Endodermal cell (in vitro differentiated cells): ENCODE measurements around the gene SECISBP2. TPM values are rescaled to one million over a fixed set of nuclear protein-coding genes. Genes with fewer than 3 reads are reported as not detected.
A peak's percentile ranks its signal among the peaks of the same experiment; 100 is the strongest.

Experiments used
- DNase-seq: peaks from one replicate; pipeline ENCODE4 v3.0.0-alpha.2; 2017
- H3K27ac ChIP-seq: 2 replicates; pipeline ENCODE4 v1.5.1; 2013; ENCODE audit warnings: mild to moderate bottlenecking, low read depth, low read length, moderate library complexity
- H3K27me3 ChIP-seq: 2 replicates; pipeline ENCODE4 v1.6.1; 2013; ENCODE audit warnings: mild to moderate bottlenecking, low read length, moderate library complexity; ENCODE audit not compliant: insufficient read depth, control insufficient read depth, poor library complexity, severe bottlenecking
- H3K36me3 ChIP-seq: 2 replicates; pipeline ENCODE4 v1.7.0; 2013; ENCODE audit warnings: mild to moderate bottlenecking, low read length, moderate library complexity; ENCODE audit not compliant: control insufficient read depth, insufficient read depth
- H3K4me1 ChIP-seq: one replicate; pipeline ENCODE4 v1.7.0; 2013; ENCODE audit warnings: low read length; ENCODE audit not compliant: control insufficient read depth, insufficient read depth
- H3K4me3 ChIP-seq: 2 replicates; pipeline ENCODE4 v1.5.1; 2013; ENCODE audit warnings: mild to moderate bottlenecking, low read length, moderate library complexity
- H3K9ac ChIP-seq: 2 replicates; pipeline ENCODE4 v1.6.1; 2013; ENCODE audit warnings: mild to moderate bottlenecking, low read length, moderate library complexity; ENCODE audit not compliant: poor library complexity, severe bottlenecking; ENCODE audit errors: extremely low read depth
- H3K9me3 ChIP-seq: 2 replicates; pipeline ENCODE4 v1.6.1; 2013; ENCODE audit warnings: mild to moderate bottlenecking, low read length, moderate library complexity; ENCODE audit not compliant: control insufficient read depth
- H3K27ac Mint-ChIP-seq: 2 replicates; pipeline ENCODE4 v1.8.0; 2020; ENCODE audit warnings: mixed read lengths
- H3K27me3 Mint-ChIP-seq: 2 replicates; pipeline ENCODE4 v1.8.0; 2021; ENCODE audit warnings: mild to moderate bottlenecking, mixed read lengths; ENCODE audit not compliant: insufficient read depth
- H3K36me3 Mint-ChIP-seq: 2 replicates; pipeline ENCODE4 v1.8.0; 2020; ENCODE audit warnings: low read depth, mixed read lengths
- H3K4me1 Mint-ChIP-seq: 2 replicates; pipeline ENCODE4 v1.8.0; 2020; ENCODE audit warnings: mixed read lengths
- H3K4me3 Mint-ChIP-seq: 2 replicates; pipeline ENCODE4 v1.8.0; 2020; ENCODE audit warnings: mild to moderate bottlenecking, moderate library complexity, mixed read lengths
- H3K9me3 Mint-ChIP-seq: 2 replicates; pipeline ENCODE4 v1.8.0; 2020; ENCODE audit warnings: mild to moderate bottlenecking, mixed read lengths
- CTCF ChIP-seq: fragments of 200-600 bp; sonication (generic); conservative IDR thresholded peaks from 2 replicates; pipeline ENCODE4 v1.5.0; 2021; ENCODE audit warnings: antibody characterized with exemption, mild to moderate bottlenecking
- WGBS, 2 experiments: methylation state at CpG; one replicate each; pipeline versions ENCODE4 v1.1.5 to v1.1.7; 2013; ENCODE audit warnings: missing lambda C conversion rate in 2 of 2, mixed read lengths in 1 of 2; ENCODE audit not compliant: insufficient coverage in 1 of 2, insufficient read length in 1 of 2; 5-methylcytosine and 5-hydroxymethylcytosine counted together
- total RNA-seq, 2 donors: library from RNA; stranded (reverse); fragmentation: NEBNext Ultra II Directional in 1 of 2; extraction: Animal tissue kit (Norgen Biotek cat#: 25700) in 1 of 2; gene quantifications; 2 replicates in 1 of 2; 3 replicates in 1 of 2; pipeline ENCODE4 v1.2.1, GENCODE V29; 2021

The SECISBP2 gene
- total RNA-seq, 2 donors from 2014 or later: 55.7 to 56.0 TPM

- peak overlapping the region; percentile 91 for H3K4me3 ChIP-seq
- peaks cover 7% of the 10 kb centered on the region for H3K4me1 ChIP-seq
- H3K9ac ChIP-seq: peak overlapping the region; percentile 91
- DNase-seq: no peak
- peak; percentile 5 for TF ChIP-seq CTCF
- H3K9me3 Mint-ChIP-seq: no peaks in the 10 kb centered on the region
- H3K27me3 ChIP-seq: no peaks in the 10 kb centered on the region
- peaks cover 29% of the 10 kb centered on the region for H3K4me1 Mint-ChIP-seq
- 27 to 42% methylated on average over 4 to 13 of the region's 13 CpGs for WGBS, 2 experiments
- no peaks in the 10 kb centered on the region for H3K27me3 Mint-ChIP-seq
- H3K27ac ChIP-seq: peak overlapping the region; percentile 100
- H3K4me3 Mint-ChIP-seq: peak overlapping the region; percentile 76
- H3K9me3 ChIP-seq: no peaks in the 10 kb centered on the region
- H3K36me3 Mint-ChIP-seq: peaks cover 43% of the 10 kb centered on the region
- H3K36me3 ChIP-seq: peaks cover 51% of the 10 kb centered on the region
- peak overlapping the region; percentile 97 for H3K27ac Mint-ChIP-seq
Observed at GRCh38 chr9:89319015-89319905, 960 bp downstream of the SECISBP2 start.

- no peak overlapping the region for H3K9ac ChIP-seq
- no peak overlapping the region for H3K4me3 ChIP-seq
- WGBS, 2 experiments: 70 to 93% methylated on average over 2 to 4 of the region's 4 CpGs
- Mint-ChIP-seq H3K36me3 (peaks cover 32% of the 10 kb centered on the region), H3K27me3 (no peaks in the 10 kb centered on the region), H3K9me3 (no peaks in the 10 kb centered on the region), H3K4me3 (no peak overlapping the region), H3K4me1 (peaks cover 21% of the 10 kb centered on the region), H3K27ac (peak overlapping the region; percentile 46)
- H3K4me1 ChIP-seq: no peaks in the 10 kb centered on the region
- DNase-seq: no peak
- H3K27me3 ChIP-seq: no peaks in the 10 kb centered on the region
- TF ChIP-seq CTCF: no peak
- H3K27ac ChIP-seq: no peak overlapping the region
- H3K36me3 ChIP-seq: peaks cover 40% of the 10 kb centered on the region
- H3K9me3 ChIP-seq: no peaks in the 10 kb centered on the region
Observed at GRCh38 chr9:89323390-89323789, 5.1 kb downstream of the SECISBP2 start.

GRCh38 chr9:89325733-89326132 lies 7.4 kb downstream of the SECISBP2 start:
- H3K36me3 ChIP-seq: peaks cover 52% of the 10 kb centered on the region
- H3K27ac ChIP-seq: no peak overlapping the region
- H3K36me3 Mint-ChIP-seq: peaks cover 40% of the 10 kb centered on the region
- no peaks in the 10 kb centered on the region for H3K9me3 ChIP-seq
- no peaks in the 10 kb centered on the region for H3K27me3 Mint-ChIP-seq
- no peak for DNase-seq
- H3K4me3 Mint-ChIP-seq: no peak overlapping the region
- no peaks in the 10 kb centered on the region for H3K4me1 ChIP-seq
- 89 to 93% methylated on average over 3 of the region's 3 CpGs for WGBS, 2 experiments
- H3K9ac ChIP-seq: no peak overlapping the region
- peaks cover 14% of the 10 kb centered on the region for H3K4me1 Mint-ChIP-seq
- H3K27me3 ChIP-seq: no peaks in the 10 kb centered on the region
- H3K27ac Mint-ChIP-seq: no peak overlapping the region
- H3K9me3 Mint-ChIP-seq: no peaks in the 10 kb centered on the region
- no peak overlapping the region for H3K4me3 ChIP-seq
- TF ChIP-seq CTCF: no peak
